A549 (cell line): Measurements from ENCODE around the gene AKR1A1. TPM values are rescaled to one million over a fixed set of nuclear protein-coding genes. Genes with fewer than 3 reads are reported as not detected.

Source experiments
- ATAC-seq, 2 experiments: fragments of 200-7000 bp in 1 of 2; fragments of >200 bp in 1 of 2; cut with Nextera tagmentation in 1 of 2; cut with Tn5 transposase in 1 of 2; 3 replicates each; pipeline versions ENCODE4 v1.8.0 to v1.9.1; 2018 to 2020; ENCODE audit warnings: mild to moderate bottlenecking in 1 of 2, moderate library complexity in 1 of 2
- CTCF ChIA-PET: fragments of 300-600 bp; sonication (Branson Sonifier 250); formaldehyde crosslinking; extraction: SDS; loops from one replicate; lab custom pipeline; 2021; ENCODE audit warnings: antibody characterized with exemption, inconsistent platforms; lab: Yijun Ruan, JAX
- POLR2A ChIA-PET: fragments of 350-600 bp; formaldehyde crosslinking; extraction: SDS; loops from one replicate; lab custom pipeline; 2021; ENCODE audit warnings: antibody characterized with exemption, inconsistent platforms; lab: Yijun Ruan, JAX
- DNase-seq, 2 experiments: peaks; one replicate each; pipeline versions ENCODE4 v3.0.0 to v3.0.0-alpha.2; 2011 to 2016; ENCODE audit warnings: low read depth in 1 of 2, low spot score in 1 of 2
- FAIRE-seq: peaks from 2 replicates; lab custom pipeline; 2011; peaks lifted over from hg19 to GRCh38; lab: Jason Lieb, UNC
- H3K27ac ChIP-seq, 2 experiments: fragments of >200 bp; sonication (Bioruptor Twin); formaldehyde crosslinking; 3 replicates each; pipeline ENCODE4 v1.5.1; 2016 to 2017
- H3K4me1 ChIP-seq: fragments of >200 bp; sonication (Bioruptor Twin); formaldehyde crosslinking; 3 replicates; pipeline ENCODE4 v1.6.1; 2016
- H3K4me2 ChIP-seq: fragments of >200 bp; sonication (Bioruptor Twin); formaldehyde crosslinking; 3 replicates; pipeline ENCODE4 v1.6.1; 2016
- H3K4me3 ChIP-seq: fragments of >200 bp; sonication (Bioruptor Twin); formaldehyde crosslinking; 3 replicates; pipeline ENCODE4 v1.5.1; 2016
- H3K9me3 ChIP-seq: fragments of >200 bp; sonication (Bioruptor Twin); formaldehyde crosslinking; 3 replicates; pipeline ENCODE4 v1.6.1; 2016
- CBX2 ChIP-seq: fragments of 200-600 bp; sonication (generic); IDR thresholded peaks from 2 replicates; pipeline ENCODE4 v1.6.1; 2016; ENCODE audit warnings: low read depth, mild to moderate bottlenecking, borderline replicate concordance
- CBX8 ChIP-seq: fragments of 200-600 bp; sonication (generic); IDR thresholded peaks from 2 replicates; pipeline ENCODE4 v1.6.1; 2016
- CHD2 ChIP-seq: fragments of 150-350 bp; IDR thresholded peaks from 2 replicates; pipeline ENCODE4 v1.6.1; 2014; ENCODE audit warnings: low read length; ENCODE audit not compliant: partially characterized antibody
- EP300 ChIP-seq, 2 experiments: fragments of >200 bp; sonication (Bioruptor Twin); formaldehyde crosslinking; IDR thresholded peaks; 2 replicates in 1 of 2; 3 replicates in 1 of 2; pipeline ENCODE4 v1.6.1; 2016 to 2017
- HEYL ChIP-seq: fragments of 250-450 bp; sonication (Bioruptor Pico); IDR thresholded peaks from 2 replicates; pipeline ENCODE4 v1.8.0; 2021; ENCODE audit warnings: mild to moderate bottlenecking, moderate library complexity
- HOXB13 ChIP-seq: fragments of 250-450 bp; sonication (Bioruptor Pico); IDR thresholded peaks from 2 replicates; pipeline ENCODE4 v1.5.0; 2020; ENCODE audit warnings: low read depth, mild to moderate bottlenecking, moderate library complexity
- JUN ChIP-seq, 2 experiments: fragments of >200 bp; sonication (Bioruptor Twin); formaldehyde crosslinking; IDR thresholded peaks; 2 replicates in 1 of 2; 3 replicates in 1 of 2; pipeline ENCODE4 v1.6.1; 2016 to 2017
- MAFK ChIP-seq: fragments of 450-650 bp; IDR thresholded peaks from 2 replicates; pipeline ENCODE4 v1.6.1; 2014; ENCODE audit not compliant: partially characterized antibody
- MYC ChIP-seq: IDR thresholded peaks from 2 replicates; pipeline ENCODE4 v1.6.1; 2012; ENCODE audit warnings: mild to moderate bottlenecking, inconsistent platforms, low read length, improper control_type of control experiment, borderline replicate concordance
- NFE2L2 ChIP-seq: fragments of 150-350 bp; conservative IDR thresholded peaks from 2 replicates; pipeline ENCODE4 v1.6.1; 2014; ENCODE audit warnings: low read length
- NR3C1 ChIP-seq: fragments of >200 bp; sonication (Bioruptor Twin); formaldehyde crosslinking; IDR thresholded peaks from 3 replicates; pipeline ENCODE4 v1.6.1; 2017
- POLR2A ChIP-seq: IDR thresholded peaks from 2 replicates; pipeline ENCODE4 v1.6.1; 2012; ENCODE audit warnings: mild to moderate bottlenecking, low read length
- RARB ChIP-seq: fragments of 250-450 bp; sonication (Bioruptor Pico); IDR thresholded peaks from 2 replicates; pipeline ENCODE4 v1.8.0; 2021; ENCODE audit warnings: mild to moderate bottlenecking, moderate library complexity
- RCOR1 ChIP-seq: fragments of 150-350 bp; IDR thresholded peaks from 2 replicates; pipeline ENCODE4 v1.6.1; 2014; ENCODE audit warnings: antibody characterized with exemption, low read length, low read depth
- RFX5 ChIP-seq: fragments of 450-650 bp; IDR thresholded peaks from 2 replicates; pipeline ENCODE4 v1.7.1; 2014; ENCODE audit warnings: antibody characterized with exemption, mild to moderate bottlenecking, moderate library complexity
- SREBF2 ChIP-seq: fragments of 450-650 bp; IDR thresholded peaks from 2 replicates; pipeline ENCODE4 v1.6.1; 2014; ENCODE audit warnings: mild to moderate bottlenecking, moderate library complexity
- TP53 ChIP-seq: fragments of 250-450 bp; sonication (Bioruptor Pico); IDR thresholded peaks from 2 replicates; pipeline ENCODE4 v1.5.0; 2021; ENCODE audit warnings: mild to moderate bottlenecking, moderate library complexity
- ZFP36 ChIP-seq: fragments of 450-650 bp; IDR thresholded peaks from 2 replicates; pipeline ENCODE4 v1.6.1; 2014; ENCODE audit warnings: borderline replicate concordance; ENCODE audit not compliant: partially characterized antibody
- ZNF302 ChIP-seq: fragments of 250-450 bp; sonication (Bioruptor Pico); IDR thresholded peaks from 2 replicates; pipeline ENCODE4 v1.9.0; 2021; ENCODE audit warnings: inconsistent platforms, mild to moderate bottlenecking, moderate library complexity
- WGBS: methylation state at CpG from one replicate; pipeline ENCODE4 v1.1.6; 2017; ENCODE audit errors: missing lambda C conversion rate; 5-methylcytosine and 5-hydroxymethylcytosine counted together
- polyA plus RNA-seq, 4 experiments: library from polyadenylated mRNA; depleted of rRNA in 3 of 4; stranded (reverse); fragments of >200 nt; fragmentation: RNase III in 1 of 4; extraction: RNeasy Plus Mini Kit Qiagen cat#74134 plus additional on column Dnase treatment in 1 of 4; gene quantifications; 2 replicates in 3 of 4; 3 replicates in 1 of 4; pipeline ENCODE4 v1.2.3, GENCODE V29; 2011 to 2017
- TF ChIP-seq, protein P1 (sequence below): fragments of 250-450 bp; sonication (Bioruptor Pico); IDR thresholded peaks from 2 replicates; pipeline ENCODE4 v1.5.0; 2020; ENCODE audit warnings: low read depth, mild to moderate bottlenecking, moderate library complexity
- TF ChIP-seq, protein P2 (sequence below): fragments of 150-350 bp; IDR thresholded peaks from 2 replicates; pipeline ENCODE4 v1.6.1; 2014; ENCODE audit warnings: low read depth, mild to moderate bottlenecking, low read length
- TF ChIP-seq, protein P3 (sequence below): IDR thresholded peaks from 2 replicates; pipeline ENCODE4 v1.6.1; 2012
- TF ChIP-seq, protein P4 (sequence below): fragments of 250-450 bp; sonication (Bioruptor Pico); IDR thresholded peaks from 2 replicates; pipeline ENCODE4 v1.5.0; 2021; ENCODE audit warnings: mild to moderate bottlenecking, moderate library complexity, borderline replicate concordance
- TF ChIP-seq, protein P5 (sequence below): fragments of 200-600 bp; sonication (generic); IDR thresholded peaks from 2 replicates; pipeline ENCODE4 v1.6.1; 2016; ENCODE audit warnings: antibody characterized with exemption, mild to moderate bottlenecking, moderate library complexity

The AKR1A1 gene
- polyA plus RNA-seq, 2 of the 4 experiments (the other 2 are of a cell fraction): 89.0 to 110 TPM

DNA sequence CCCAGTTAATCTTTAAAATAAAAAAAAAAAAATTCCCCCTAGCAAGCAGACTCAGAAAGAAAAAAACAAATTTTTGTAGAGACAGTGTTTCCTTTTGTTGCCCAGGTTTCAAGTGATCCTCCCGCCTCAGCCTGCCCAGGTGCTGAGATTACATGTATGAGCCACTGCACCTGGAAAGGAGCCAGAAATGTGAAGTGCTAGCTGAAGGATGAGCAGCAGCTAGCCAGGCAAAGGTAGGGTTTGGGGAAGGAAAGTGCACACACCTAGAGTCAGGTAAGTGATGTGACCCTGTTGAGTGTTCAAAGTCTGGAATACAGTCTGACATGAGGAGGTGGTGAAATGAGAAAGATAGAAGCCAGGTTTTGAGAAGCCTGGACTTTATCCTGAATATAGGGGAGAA lies 1.7 kb downstream of the AKR1A1 start (continued):
- no peak for TF ChIP-seq JUN (IDR thresholded peaks at IDR 0.05)
- no peak for TF ChIP-seq CBX8

DNA sequence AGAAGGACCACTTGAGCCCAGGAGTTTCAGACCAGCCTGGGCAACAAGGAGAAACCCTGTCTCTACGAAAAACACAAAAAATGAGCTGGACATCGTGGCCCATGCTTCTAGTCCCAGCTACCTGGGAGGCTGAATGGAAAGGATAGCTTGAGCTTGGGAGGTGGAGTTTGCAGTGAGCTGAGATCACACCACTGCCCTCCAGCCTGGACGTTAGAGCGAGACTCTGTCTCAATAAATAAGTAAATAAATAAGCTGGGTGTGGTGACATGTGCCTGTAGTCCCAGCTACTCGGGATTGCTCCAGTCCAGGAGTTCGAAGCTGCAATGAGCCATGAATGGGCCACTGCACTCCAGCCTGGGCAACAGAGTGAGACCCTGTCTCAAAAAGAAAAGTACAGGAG lies 3.6 kb downstream of the AKR1A1 start:
- ChIA-PET POLR2A (interaction anchor here (0.6 to 5.3 kb wide), 2 partner anchors 33 to 123 kb away, joined by 4 to 81 read pairs; partner anchors contain the start of gene PRDX1), CTCF (interaction anchor here (1.4 to 2.6 kb wide), 3 partner anchors 16 to 36 kb away, joined by 3 to 16 read pairs (median 4); partner anchors contain the start of gene PRDX1)
- no peak for FAIRE-seq
- Histone ChIP-seq H3K4me2 (peak overlapping the region; percentile 38; the same call in 2 of the 3 replicates), H3K4me3 (no peak overlapping the region), H3K9me3 (no peaks in the 10 kb centered on the region), H3K4me1 (peaks cover 32% of the 10 kb centered on the region), H3K27ac (peak overlapping the region in 1 of 2 experiments; percentile 8; a peak in 1 of 6 replicates)
- TF ChIP-seq ZFP36 (no peak), HOXB13 (CRISPR knock-in tag) (no peak), CHD2 (no peak), EP300 (IDR thresholded peaks at IDR 0.05) (no peak), MYC (no peak)
- TF ChIP-seq, protein P1, sequence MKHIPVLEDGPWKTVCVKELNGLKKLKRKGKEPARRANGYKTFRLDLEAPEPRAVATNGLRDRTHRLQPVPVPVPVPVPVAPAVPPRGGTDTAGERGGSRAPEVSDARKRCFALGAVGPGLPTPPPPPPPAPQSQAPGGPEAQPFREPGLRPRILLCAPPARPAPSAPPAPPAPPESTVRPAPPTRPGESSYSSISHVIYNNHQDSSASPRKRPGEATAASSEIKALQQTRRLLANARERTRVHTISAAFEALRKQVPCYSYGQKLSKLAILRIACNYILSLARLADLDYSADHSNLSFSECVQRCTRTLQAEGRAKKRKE (CRISPR knock-in tag): no peak
- peak in 1 of 2 experiments; percentile 35 for DNase-seq
- 37% methylated on average over 6 of the region's 6 CpGs for WGBS
- ATAC-seq: no peak

DNA sequence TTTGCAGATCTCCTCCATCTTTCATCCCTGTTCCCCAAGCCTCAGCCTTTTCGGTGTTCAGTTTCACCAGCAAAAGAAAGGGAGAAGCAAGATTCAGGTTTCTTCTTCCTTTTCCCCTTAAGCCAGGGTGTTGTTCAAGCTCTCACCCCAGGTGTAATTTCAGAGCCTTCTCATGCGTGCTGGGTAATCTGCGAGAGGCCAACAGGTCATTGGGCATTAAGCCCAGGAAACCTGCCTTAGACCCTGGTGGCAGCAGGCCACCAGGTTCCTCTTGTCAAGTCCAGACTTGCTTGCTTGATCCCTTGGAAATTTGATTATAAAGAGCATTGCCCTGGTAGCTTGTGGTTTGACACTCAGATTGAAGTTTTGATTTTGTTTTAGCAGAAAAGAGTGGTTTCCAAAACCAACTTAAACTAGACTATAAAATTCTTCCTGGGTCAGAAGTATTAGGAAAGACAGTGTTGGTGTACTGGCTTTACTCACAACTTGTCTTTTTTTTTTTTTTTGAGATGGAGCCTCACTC lies 6.9 kb downstream of the AKR1A1 start:
- POLR2A ChIA-PET: interaction anchor here (1.0 to 1.2 kb wide), 2 partner anchors 36 to 37 kb away, joined by 3 to 4 read pairs; partner anchors contain the start of gene PRDX1
- no peaks in the 10 kb centered on the region for H3K9me3 ChIP-seq
- peaks cover 21% of the 10 kb centered on the region for H3K4me1 ChIP-seq
- CTCF ChIA-PET: interaction anchor here (0.7 to 2.2 kb wide), 5 partner anchors 9 to 86 kb away, joined by 3 to 18 read pairs (median 3); no protein-coding TSS in a partner anchor
- no peak overlapping the region for H3K4me3 ChIP-seq
- H3K4me2 ChIP-seq: peak overlapping the region; percentile 14; the same call in 1 of the 3 replicates
- WGBS: 81% methylated on average over 3 of the region's 3 CpGs
- TF ChIP-seq RFX5: no peak
- TF ChIP-seq POLR2A: no peak
- no peak for TF ChIP-seq TP53
- no peak for TF ChIP-seq MYC
- TF ChIP-seq MAFK: no peak
- TF ChIP-seq NR3C1: no peak
- TF ChIP-seq CBX2: no peak
- no peak for TF ChIP-seq SREBF2
- TF ChIP-seq RCOR1: no peak
- TF ChIP-seq RARB (CRISPR knock-in tag): no peak
- no peak for TF ChIP-seq NFE2L2
- no peak for TF ChIP-seq ZNF302 (CRISPR knock-in tag)
- TF ChIP-seq, protein P2, sequence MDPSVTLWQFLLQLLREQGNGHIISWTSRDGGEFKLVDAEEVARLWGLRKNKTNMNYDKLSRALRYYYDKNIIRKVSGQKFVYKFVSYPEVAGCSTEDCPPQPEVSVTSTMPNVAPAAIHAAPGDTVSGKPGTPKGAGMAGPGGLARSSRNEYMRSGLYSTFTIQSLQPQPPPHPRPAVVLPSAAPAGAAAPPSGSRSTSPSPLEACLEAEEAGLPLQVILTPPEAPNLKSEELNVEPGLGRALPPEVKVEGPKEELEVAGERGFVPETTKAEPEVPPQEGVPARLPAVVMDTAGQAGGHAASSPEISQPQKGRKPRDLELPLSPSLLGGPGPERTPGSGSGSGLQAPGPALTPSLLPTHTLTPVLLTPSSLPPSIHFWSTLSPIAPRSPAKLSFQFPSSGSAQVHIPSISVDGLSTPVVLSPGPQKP: no peak
- TF ChIP-seq, protein P3, sequence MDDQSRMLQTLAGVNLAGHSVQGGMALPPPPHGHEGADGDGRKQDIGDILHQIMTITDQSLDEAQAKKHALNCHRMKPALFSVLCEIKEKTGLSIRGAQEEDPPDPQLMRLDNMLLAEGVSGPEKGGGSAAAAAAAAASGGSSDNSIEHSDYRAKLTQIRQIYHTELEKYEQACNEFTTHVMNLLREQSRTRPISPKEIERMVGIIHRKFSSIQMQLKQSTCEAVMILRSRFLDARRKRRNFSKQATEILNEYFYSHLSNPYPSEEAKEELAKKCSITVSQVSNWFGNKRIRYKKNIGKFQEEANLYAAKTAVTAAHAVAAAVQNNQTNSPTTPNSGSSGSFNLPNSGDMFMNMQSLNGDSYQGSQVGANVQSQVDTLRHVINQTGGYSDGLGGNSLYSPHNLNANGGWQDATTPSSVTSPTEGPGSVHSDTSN: no peak
- TF ChIP-seq, protein P1 (CRISPR knock-in tag): no peak
- no peak for TF ChIP-seq HEYL (CRISPR knock-in tag)
- no peak for TF ChIP-seq CBX8
- TF ChIP-seq CHD2: no peak
- TF ChIP-seq, protein P4, sequence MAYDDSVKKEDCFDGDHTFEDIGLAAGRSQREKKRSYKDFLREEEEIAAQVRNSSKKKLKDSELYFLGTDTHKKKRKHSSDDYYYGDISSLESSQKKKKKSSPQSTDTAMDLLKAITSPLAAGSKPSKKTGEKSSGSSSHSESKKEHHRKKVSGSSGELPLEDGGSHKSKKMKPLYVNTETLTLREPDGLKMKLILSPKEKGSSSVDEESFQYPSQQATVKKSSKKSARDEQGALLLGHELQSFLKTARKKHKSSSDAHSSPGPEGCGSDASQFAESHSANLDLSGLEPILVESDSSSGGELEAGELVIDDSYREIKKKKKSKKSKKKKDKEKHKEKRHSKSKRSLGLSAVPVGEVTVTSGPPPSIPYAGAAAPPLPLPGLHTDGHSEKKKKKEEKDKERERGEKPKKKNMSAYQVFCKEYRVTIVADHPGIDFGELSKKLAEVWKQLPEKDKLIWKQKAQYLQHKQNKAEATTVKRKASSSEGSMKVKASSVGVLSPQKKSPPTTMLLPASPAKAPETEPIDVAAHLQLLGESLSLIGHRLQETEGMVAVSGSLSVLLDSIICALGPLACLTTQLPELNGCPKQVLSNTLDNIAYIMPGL (CRISPR knock-in tag): no peak
- TF ChIP-seq, protein P5, sequence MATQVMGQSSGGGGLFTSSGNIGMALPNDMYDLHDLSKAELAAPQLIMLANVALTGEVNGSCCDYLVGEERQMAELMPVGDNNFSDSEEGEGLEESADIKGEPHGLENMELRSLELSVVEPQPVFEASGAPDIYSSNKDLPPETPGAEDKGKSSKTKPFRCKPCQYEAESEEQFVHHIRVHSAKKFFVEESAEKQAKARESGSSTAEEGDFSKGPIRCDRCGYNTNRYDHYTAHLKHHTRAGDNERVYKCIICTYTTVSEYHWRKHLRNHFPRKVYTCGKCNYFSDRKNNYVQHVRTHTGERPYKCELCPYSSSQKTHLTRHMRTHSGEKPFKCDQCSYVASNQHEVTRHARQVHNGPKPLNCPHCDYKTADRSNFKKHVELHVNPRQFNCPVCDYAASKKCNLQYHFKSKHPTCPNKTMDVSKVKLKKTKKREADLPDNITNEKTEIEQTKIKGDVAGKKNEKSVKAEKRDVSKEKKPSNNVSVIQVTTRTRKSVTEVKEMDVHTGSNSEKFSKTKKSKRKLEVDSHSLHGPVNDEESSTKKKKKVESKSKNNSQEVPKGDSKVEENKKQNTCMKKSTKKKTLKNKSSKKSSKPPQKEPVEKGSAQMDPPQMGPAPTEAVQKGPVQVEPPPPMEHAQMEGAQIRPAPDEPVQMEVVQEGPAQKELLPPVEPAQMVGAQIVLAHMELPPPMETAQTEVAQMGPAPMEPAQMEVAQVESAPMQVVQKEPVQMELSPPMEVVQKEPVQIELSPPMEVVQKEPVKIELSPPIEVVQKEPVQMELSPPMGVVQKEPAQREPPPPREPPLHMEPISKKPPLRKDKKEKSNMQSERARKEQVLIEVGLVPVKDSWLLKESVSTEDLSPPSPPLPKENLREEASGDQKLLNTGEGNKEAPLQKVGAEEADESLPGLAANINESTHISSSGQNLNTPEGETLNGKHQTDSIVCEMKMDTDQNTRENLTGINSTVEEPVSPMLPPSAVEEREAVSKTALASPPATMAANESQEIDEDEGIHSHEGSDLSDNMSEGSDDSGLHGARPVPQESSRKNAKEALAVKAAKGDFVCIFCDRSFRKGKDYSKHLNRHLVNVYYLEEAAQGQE: no peak
- H3K27ac ChIP-seq: peak overlapping the region; percentile 17 to 42; a peak in 1 of 6 replicates
- no peak for ATAC-seq
- no peak for DNase-seq
- FAIRE-seq: no peak
